ENCODE results near the gene DENND6B.

- TF ChIP-seq CTCF (IDR thresholded peaks at IDR 0.05; ENCODE audit: extremely low read depth in 1 of 2, insufficient read depth in 1 of 2, low read depth in 1 of 2, low read length in 2 of 2) (no peak), EZH2 (IDR thresholded peaks at IDR 0.05; ENCODE audit: borderline replicate concordance, low read depth, low read length, severe bottlenecking) (no peak), POLR2AphosphoS5 (IDR thresholded peaks at IDR 0.05; ENCODE audit: insufficient read depth, low read depth, low read length) (no peak), MYC (IDR thresholded peaks at IDR 0.05; ENCODE audit: low read depth, low read length) (no peak), MAX (IDR thresholded peaks at IDR 0.05; ENCODE audit: insufficient read depth, insufficient read length) (no peak)
Measured at GRCh38 chr22:50299785-50300619, 26.8 kb downstream of the DENND6B start.

Data from endothelial cell of umbilical vein (primary cell).